ENCODE measurements around the gene PRPS1. TPM values are rescaled to one million over a fixed set of nuclear protein-coding genes. Genes with fewer than 3 reads are reported as not detected.

PRPS1 gene
- total and polyA plus RNA-seq, 7 experiments from 2014 or later, result 54.7 to 71.8 (median 60.1) TPM

GRCh38 chrX:107597791-107598190 is 30.5 kb upstream of the PRPS1 start:
- POLR2A ChIA-PET, result no interaction called here
- Histone ChIP-seq H3K4me3 (ENCODE audit: low read length) (no peak overlapping the region), H3K4me1 (ENCODE audit: control insufficient read depth in 2 of 2, insufficient read depth in 2 of 2, low read length in 2 of 2) (no peaks in the 10 kb centered on the region), H3K27ac (ENCODE audit: low read depth, low read length) (no peak overlapping the region), H3K36me3 (ENCODE audit: control insufficient read depth in 2 of 3, insufficient read depth in 3 of 3, low read length in 3 of 3) (no peaks in the 10 kb centered on the region), H3K9me3 (ENCODE audit: control insufficient read depth in 2 of 3, low read length in 3 of 3) (no peaks in the 10 kb centered on the region), H3K27me3 (ENCODE audit: control insufficient read depth in 2 of 2, insufficient read depth in 2 of 2, low read length in 2 of 2) (no peaks in the 10 kb centered on the region)
- Mint-ChIP-seq H3K27me3 (peaks cover 0 to 3% (median 0%) of the 10 kb centered on the region in 5 donors), H3K4me1 (no peaks in the 10 kb centered on the region), H3K36me3 (no peaks in the 10 kb centered on the region), H3K4me3 (no peak overlapping the region), H3K9me3 (peaks cover 0 to 1% (median 0%) of the 10 kb centered on the region in 11 donors), H3K27ac (no peak overlapping the region)
- CTCF ChIA-PET, result no interaction called here
- ATAC-seq (no peak), DNase-seq (no peak)
- intact Hi-C loops (cut with micrococcal nuclease), result no loop called here

GRCh38 chrX:107599450-107599861 is 28.9 kb upstream of the PRPS1 start:
- Histone ChIP-seq H3K4me3 (ENCODE audit: low read length) (no peak overlapping the region), H3K27ac (ENCODE audit: low read depth, low read length) (no peak overlapping the region), H3K9me3 (ENCODE audit: control insufficient read depth in 2 of 3, low read length in 3 of 3) (no peaks in the 10 kb centered on the region), H3K4me1 (ENCODE audit: control insufficient read depth in 2 of 2, insufficient read depth in 2 of 2, low read length in 2 of 2) (no peaks in the 10 kb centered on the region), H3K27me3 (ENCODE audit: control insufficient read depth in 2 of 2, insufficient read depth in 2 of 2, low read length in 2 of 2) (no peaks in the 10 kb centered on the region), H3K36me3 (ENCODE audit: control insufficient read depth in 2 of 3, insufficient read depth in 3 of 3, low read length in 3 of 3) (no peaks in the 10 kb centered on the region)
- H3K4me1 Mint-ChIP-seq, result no peaks in the 10 kb centered on the region
- no peak for DNase-seq
- peaks cover 0 to 1% (median 0%) of the 10 kb centered on the region in 11 donors for H3K9me3 Mint-ChIP-seq
- CTCF ChIA-PET, result no interaction called here
- H3K27ac Mint-ChIP-seq, result no peak overlapping the region
- intact Hi-C loops (cut with micrococcal nuclease), result no loop called here
- H3K36me3 Mint-ChIP-seq, result no peaks in the 10 kb centered on the region
- POLR2A ChIA-PET, result no interaction called here
- no peak overlapping the region for H3K4me3 Mint-ChIP-seq
- ATAC-seq, result no peak
- no peaks in the 10 kb centered on the region for H3K27me3 Mint-ChIP-seq

GRCh38 chrX:107600366-107600765 is 27.9 kb upstream of the PRPS1 start:
- H3K27ac ChIP-seq (ENCODE audit: low read depth, low read length), result no peak overlapping the region
- H3K4me3 ChIP-seq (ENCODE audit: low read length), result no peak overlapping the region
- ATAC-seq (no peak), DNase-seq (no peak)
- H3K4me3 Mint-ChIP-seq, result no peak overlapping the region
- H3K27me3 Mint-ChIP-seq, result no peaks in the 10 kb centered on the region
- H3K4me1 ChIP-seq (ENCODE audit: control insufficient read depth in 2 of 2, insufficient read depth in 2 of 2, low read length in 2 of 2), result no peaks in the 10 kb centered on the region
- no peak overlapping the region for H3K27ac Mint-ChIP-seq
- no peaks in the 10 kb centered on the region for H3K9me3 ChIP-seq (ENCODE audit: control insufficient read depth in 2 of 3, low read length in 3 of 3)
- H3K36me3 ChIP-seq (ENCODE audit: control insufficient read depth in 2 of 3, insufficient read depth in 3 of 3, low read length in 3 of 3), result no peaks in the 10 kb centered on the region
- peaks cover 0 to 1% (median 0%) of the 10 kb centered on the region in 11 donors for H3K9me3 Mint-ChIP-seq
- CTCF ChIA-PET, result no interaction called here
- POLR2A ChIA-PET, result interaction anchor here (0.6 kb wide), 1 partner anchor 227 kb away, joined by 3 read pairs; no protein-coding TSS in a partner anchor
- no peaks in the 10 kb centered on the region for H3K4me1 Mint-ChIP-seq
- no peaks in the 10 kb centered on the region for H3K36me3 Mint-ChIP-seq
- no peaks in the 10 kb centered on the region for H3K27me3 ChIP-seq (ENCODE audit: control insufficient read depth in 2 of 2, insufficient read depth in 2 of 2, low read length in 2 of 2)
- intact Hi-C loops (cut with micrococcal nuclease), result no loop called here

GRCh38 chrX:107601326-107601725 is 27.0 kb upstream of the PRPS1 start:
- intact Hi-C loops (cut with micrococcal nuclease), result no loop called here
- Histone ChIP-seq H3K9me3 (ENCODE audit: control insufficient read depth in 2 of 3, low read length in 3 of 3) (no peaks in the 10 kb centered on the region), H3K27ac (ENCODE audit: low read depth, low read length) (no peak overlapping the region), H3K27me3 (ENCODE audit: control insufficient read depth in 2 of 2, insufficient read depth in 2 of 2, low read length in 2 of 2) (no peaks in the 10 kb centered on the region), H3K4me1 (ENCODE audit: control insufficient read depth in 2 of 2, insufficient read depth in 2 of 2, low read length in 2 of 2) (no peaks in the 10 kb centered on the region), H3K4me3 (ENCODE audit: low read length) (no peak overlapping the region), H3K36me3 (ENCODE audit: control insufficient read depth in 2 of 3, insufficient read depth in 3 of 3, low read length in 3 of 3) (no peaks in the 10 kb centered on the region)
- CTCF ChIA-PET, result no interaction called here
- no peak for ATAC-seq
- Mint-ChIP-seq H3K4me3 (no peak overlapping the region), H3K4me1 (no peaks in the 10 kb centered on the region), H3K27me3 (no peaks in the 10 kb centered on the region), H3K9me3 (peaks cover 0 to 2% (median 0%) of the 10 kb centered on the region in 11 donors), H3K27ac (no peak overlapping the region), H3K36me3 (no peaks in the 10 kb centered on the region)
- POLR2A ChIA-PET, result no interaction called here
- DNase-seq, result no peak

GRCh38 chrX:107601759-107602158 is 26.6 kb upstream of the PRPS1 start:
- DNase-seq (no peak), ATAC-seq (no peak)
- Mint-ChIP-seq H3K36me3 (no peaks in the 10 kb centered on the region), H3K27me3 (no peaks in the 10 kb centered on the region), H3K27ac (no peak overlapping the region), H3K4me1 (no peaks in the 10 kb centered on the region), H3K9me3 (peaks cover 0 to 2% (median 0%) of the 10 kb centered on the region in 11 donors), H3K4me3 (no peak overlapping the region)
- Histone ChIP-seq H3K27me3 (ENCODE audit: control insufficient read depth in 2 of 2, insufficient read depth in 2 of 2, low read length in 2 of 2) (no peaks in the 10 kb centered on the region), H3K9me3 (ENCODE audit: control insufficient read depth in 2 of 3, low read length in 3 of 3) (no peaks in the 10 kb centered on the region), H3K27ac (ENCODE audit: low read depth, low read length) (no peak overlapping the region), H3K4me1 (ENCODE audit: control insufficient read depth in 2 of 2, insufficient read depth in 2 of 2, low read length in 2 of 2) (no peaks in the 10 kb centered on the region), H3K36me3 (ENCODE audit: control insufficient read depth in 2 of 3, insufficient read depth in 3 of 3, low read length in 3 of 3) (no peaks in the 10 kb centered on the region), H3K4me3 (ENCODE audit: low read length) (no peak overlapping the region)
- CTCF ChIA-PET, result no interaction called here
- POLR2A ChIA-PET, result no interaction called here
- intact Hi-C loops (cut with micrococcal nuclease), result no loop called here

GRCh38 chrX:107602694-107603239 is 25.5 kb upstream of the PRPS1 start:
- POLR2A ChIA-PET, result no interaction called here
- H3K4me3 Mint-ChIP-seq, result no peak overlapping the region
- CTCF ChIA-PET, result interaction anchor here (1.1 kb wide), 1 partner anchor 27 kb away, joined by 3 read pairs; no protein-coding TSS in a partner anchor
- Histone ChIP-seq H3K4me3 (ENCODE audit: low read length) (no peak overlapping the region), H3K4me1 (ENCODE audit: control insufficient read depth in 2 of 2, insufficient read depth in 2 of 2, low read length in 2 of 2) (no peaks in the 10 kb centered on the region), H3K9me3 (ENCODE audit: control insufficient read depth in 2 of 3, low read length in 3 of 3) (no peaks in the 10 kb centered on the region), H3K27me3 (ENCODE audit: control insufficient read depth in 2 of 2, insufficient read depth in 2 of 2, low read length in 2 of 2) (no peaks in the 10 kb centered on the region), H3K27ac (ENCODE audit: low read depth, low read length) (no peak overlapping the region), H3K36me3 (ENCODE audit: control insufficient read depth in 2 of 3, insufficient read depth in 3 of 3, low read length in 3 of 3) (no peaks in the 10 kb centered on the region)
- ATAC-seq (no peak), DNase-seq (no peak)
- intact Hi-C loops (cut with micrococcal nuclease), result no loop called here
- peaks cover 0 to 3% (median 0%) of the 10 kb centered on the region in 11 donors for H3K9me3 Mint-ChIP-seq
- no peaks in the 10 kb centered on the region for H3K27me3 Mint-ChIP-seq
- no peak overlapping the region for H3K27ac Mint-ChIP-seq
- H3K4me1 Mint-ChIP-seq, result no peaks in the 10 kb centered on the region
- H3K36me3 Mint-ChIP-seq, result no peaks in the 10 kb centered on the region

GRCh38 chrX:107603429-107604159 is 24.7 kb upstream of the PRPS1 start:
- H3K4me1 Mint-ChIP-seq, result no peaks in the 10 kb centered on the region
- intact Hi-C loops (cut with micrococcal nuclease), result no loop called here
- no peaks in the 10 kb centered on the region for H3K36me3 Mint-ChIP-seq
- ChIA-PET POLR2A (no interaction called here), CTCF (interaction anchor here (1.1 kb wide), 1 partner anchor 26 kb away, joined by 3 read pairs; no protein-coding TSS in a partner anchor)
- DNase-seq, result no peak
- peaks cover 0 to 3% (median 0%) of the 10 kb centered on the region in 11 donors for H3K9me3 Mint-ChIP-seq
- Histone ChIP-seq H3K9me3 (ENCODE audit: control insufficient read depth in 2 of 3, low read length in 3 of 3) (no peaks in the 10 kb centered on the region), H3K27ac (ENCODE audit: low read depth, low read length) (no peak overlapping the region), H3K36me3 (ENCODE audit: control insufficient read depth in 2 of 3, insufficient read depth in 3 of 3, low read length in 3 of 3) (no peaks in the 10 kb centered on the region), H3K4me3 (ENCODE audit: low read length) (no peak overlapping the region), H3K27me3 (ENCODE audit: control insufficient read depth in 2 of 2, insufficient read depth in 2 of 2, low read length in 2 of 2) (no peaks in the 10 kb centered on the region), H3K4me1 (ENCODE audit: control insufficient read depth in 2 of 2, insufficient read depth in 2 of 2, low read length in 2 of 2) (no peaks in the 10 kb centered on the region)
- no peak overlapping the region for H3K4me3 Mint-ChIP-seq
- ATAC-seq, result no peak
- H3K27ac Mint-ChIP-seq, result no peak overlapping the region
- no peaks in the 10 kb centered on the region for H3K27me3 Mint-ChIP-seq
